Heart right ventricle (tissue), 16 donors: ENCODE measurements around the gene OR12D2. TPM values are rescaled to one million over a fixed set of nuclear protein-coding genes. Genes with fewer than 3 reads are reported as not detected.
"Not testable (repeated sequence)": the region's sequence is repeated elsewhere in the genome, so short reads cannot be mapped to it uniquely, and the experiment has no call there.

ENCODE experiments used
- ATAC-seq, 8 donors: fragments of 200-7000 bp; cut with Tn5 transposase; one replicate each; pipeline ENCODE4 v1.9.1; 2020; ENCODE audit warnings: mild to moderate bottlenecking in 8 of 8, moderate library complexity in 8 of 8, moderate number of reproducible peaks in 1 of 8
- DNase-seq, 2 donors: peaks; one replicate each; pipeline ENCODE4 v3.0.0-alpha.2; 2020
- H3K27ac ChIP-seq, 10 donors: fragments of 200-600 bp; sonication (generic) in 2 of 10; one replicate each; pipeline versions ENCODE4 v1.5.0 to v1.8.0; 2020 to 2022; ENCODE audit warnings: mild to moderate bottlenecking in 3 of 10
- H3K27me3 ChIP-seq, 7 donors: fragments of 200-600 bp; one replicate each; pipeline ENCODE4 v1.8.0; 2021 to 2022; ENCODE audit warnings: mild to moderate bottlenecking in 2 of 7
- H3K36me3 ChIP-seq, 9 donors: fragments of 200-600 bp; sonication (generic) in 1 of 9; one replicate each; pipeline versions ENCODE4 v1.5.0 to v1.8.0; 2020 to 2022; ENCODE audit warnings: mild to moderate bottlenecking in 2 of 9
- H3K4me1 ChIP-seq, 9 donors: fragments of 200-600 bp; sonication (generic) in 1 of 9; one replicate each; pipeline versions ENCODE4 v1.5.0 to v1.8.0; 2020 to 2022; ENCODE audit warnings: mild to moderate bottlenecking in 4 of 9
- H3K4me3 ChIP-seq, 10 donors: fragments of 200-600 bp; sonication (generic) in 2 of 10; one replicate each; pipeline versions ENCODE4 v1.5.0 to v1.8.0; 2020 to 2022; ENCODE audit warnings: mild to moderate bottlenecking in 7 of 10, moderate library complexity in 2 of 10
- H3K9me3 ChIP-seq, 11 donors: fragments of 200-600 bp in 10 of 11; sonication (generic) in 2 of 11; one replicate each; pipeline versions ENCODE4 v1.5.0 to v1.8.0; 2013 to 2022; ENCODE audit warnings: mild to moderate bottlenecking in 2 of 11, control low read depth in 1 of 11, moderate library complexity in 1 of 11
- WGBS, 2 donors: extraction: QIAGEN DNeasy Blood & Tissue Kit; methylation state at CpG; one replicate each; pipeline ENCODE4 v1.1.7; 2013; ENCODE audit warnings: inconsistent platforms in 1 of 2; 5-methylcytosine and 5-hydroxymethylcytosine counted together
- intact Hi-C, 10 donors: fragments of 100-400 bp; cut with DNase I; formaldehyde crosslinking; loops; one replicate each; pipeline versions ENCODE4 v1.11.1 to v1.14.2; 2022
- long read RNA-seq, 3 donors: library from polyadenylated mRNA; unstranded; transcript quantifications; one replicate each; pipeline ENCODE4 v2.0.0, GENCODE V29; 2020 to 2021
- polyA plus RNA-seq, 2 donors: library from polyadenylated mRNA; stranded (reverse); fragments of 200-250 nt; gene quantifications; one replicate each; pipeline ENCODE4 v1.2.3, GENCODE V29; 2013
- total RNA-seq, 10 donors: library from RNA; stranded (reverse); fragmentation: NEBNext Ultra II Directional in 3 of 10; extraction: Animal tissue kit (Norgen Biotek cat#: 25700) in 3 of 10; gene quantifications; one replicate each; pipeline versions ENCODE4 v1.2.1 to v1.2.4, GENCODE V29; 2021 to 2023
- TF ChIP-seq, protein P1 (sequence below), 9 donors: fragments of 200-600 bp; sonication (generic) in 2 of 9; IDR thresholded peaks; one replicate each; pipeline versions ENCODE4 v1.5.0 to v1.8.0; 2021 to 2022; ENCODE audit warnings: antibody characterized with exemption in 9 of 9, mild to moderate bottlenecking in 5 of 9, moderate library complexity in 1 of 9
- donor health status: Arrhythmogenic right ventricular cardiomyopathy.
- donor health status: ischemic (EF 13 %, LVEDD 7.1; RV severe dilation, severe dysfunction).
- donor health status: healthy with polysubstance abuse.
- donor health status: DM: no; HTN: yes; CAD: no.
- donor health status: DM: no; HTN: no; CAD: no.
- donor health status: ischemic (EF 25% LVEDD 6.9; RV normal size, moderate dysfunction).
- donor health status: ischemic (EF 25% LVEDD 5.7; RV mildly dilated, moderate dysfunction).
- donor health status: healthy.
- donor health status: DM: yes; HTN: yes; CAD: no.
- donor health status: Ischemic cardiomyopathy.
- donor health status: ischemic (EF 35%, LVEDD 5.7; RV mildly dilated, moderate dysfunction).
- donor health status: nonischemic (EF 11% LVEDD 7.7; RV severe dilation, severe dysfunction).
- donor health status: DM: yes; HTN: yes; CAD: no.
- donor health status: PGD.
- donor health status: ischemic (EF 29% LVEDD 5.4; RV normal size, mild dysfunction).
- donor health status: nonischemic (EF 23%, LVEDD 6.1; RV moderate dilation, normal function).

Gene OR12D2, protein sequence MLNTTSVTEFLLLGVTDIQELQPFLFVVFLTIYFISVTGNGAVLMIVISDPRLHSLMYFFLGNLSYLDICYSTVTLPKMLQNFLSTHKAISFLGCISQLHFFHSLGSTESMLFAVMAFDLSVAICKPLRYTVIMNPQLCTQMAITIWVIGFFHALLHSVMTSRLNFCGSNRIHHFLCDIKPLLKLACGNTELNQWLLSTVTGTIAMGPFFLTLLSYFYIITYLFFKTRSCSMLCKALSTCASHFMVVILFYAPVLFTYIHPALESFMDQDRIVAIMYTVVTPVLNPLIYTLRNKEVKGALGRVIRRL
- total RNA-seq, result not detected
- polyA plus RNA-seq, result not detected
- long read RNA-seq, donor 1, result 0 reads
- long read RNA-seq, donor 2, result 0 reads
- long read RNA-seq, donor 3, result 0 reads

DNA sequence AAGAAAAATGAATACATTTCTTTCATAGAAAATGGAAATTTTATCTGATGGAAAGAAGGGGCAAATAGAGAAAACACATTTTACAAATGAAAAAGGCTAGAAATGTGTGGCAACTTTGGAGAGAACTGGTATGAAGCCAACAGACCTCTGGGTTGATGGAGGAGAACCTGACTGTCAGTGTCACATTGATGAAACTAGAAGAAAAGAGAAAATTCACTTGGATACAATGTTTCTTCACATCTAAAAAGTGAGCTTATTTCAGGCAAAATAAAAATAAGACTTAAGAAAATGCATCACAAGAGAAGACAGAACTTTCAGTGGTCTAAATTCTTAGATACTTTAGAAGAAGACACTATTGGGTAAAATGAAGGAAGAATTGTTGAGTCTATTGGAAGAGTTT lies at the start of gene OR12D2:
TSS of gene OR12D2 (plus strand) at position 301 of the 400 bp plus-strand sequence. CDS start 1,069 bp downstream, outside the sequence.
- TF ChIP-seq, protein P1, sequence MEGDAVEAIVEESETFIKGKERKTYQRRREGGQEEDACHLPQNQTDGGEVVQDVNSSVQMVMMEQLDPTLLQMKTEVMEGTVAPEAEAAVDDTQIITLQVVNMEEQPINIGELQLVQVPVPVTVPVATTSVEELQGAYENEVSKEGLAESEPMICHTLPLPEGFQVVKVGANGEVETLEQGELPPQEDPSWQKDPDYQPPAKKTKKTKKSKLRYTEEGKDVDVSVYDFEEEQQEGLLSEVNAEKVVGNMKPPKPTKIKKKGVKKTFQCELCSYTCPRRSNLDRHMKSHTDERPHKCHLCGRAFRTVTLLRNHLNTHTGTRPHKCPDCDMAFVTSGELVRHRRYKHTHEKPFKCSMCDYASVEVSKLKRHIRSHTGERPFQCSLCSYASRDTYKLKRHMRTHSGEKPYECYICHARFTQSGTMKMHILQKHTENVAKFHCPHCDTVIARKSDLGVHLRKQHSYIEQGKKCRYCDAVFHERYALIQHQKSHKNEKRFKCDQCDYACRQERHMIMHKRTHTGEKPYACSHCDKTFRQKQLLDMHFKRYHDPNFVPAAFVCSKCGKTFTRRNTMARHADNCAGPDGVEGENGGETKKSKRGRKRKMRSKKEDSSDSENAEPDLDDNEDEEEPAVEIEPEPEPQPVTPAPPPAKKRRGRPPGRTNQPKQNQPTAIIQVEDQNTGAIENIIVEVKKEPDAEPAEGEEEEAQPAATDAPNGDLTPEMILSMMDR (IDR thresholded peaks at IDR 0.05), result no peak
- ATAC-seq (no peak), DNase-seq (no peak)
- H3K9me3 ChIP-seq, result no peaks in the 10 kb centered on the region
- H3K27me3 ChIP-seq, result peaks cover 0 to 16% (median 0%) of the 10 kb centered on the region in 7 donors
- H3K4me3 ChIP-seq, result no peak within 1 kb of the TSS
- no peaks in the 10 kb centered on the region for H3K36me3 ChIP-seq
- intact Hi-C loops, result no loop called here
- H3K27ac ChIP-seq, result no peak within 1 kb of the TSS
- no peaks in the 10 kb centered on the region for H3K4me1 ChIP-seq

DNA sequence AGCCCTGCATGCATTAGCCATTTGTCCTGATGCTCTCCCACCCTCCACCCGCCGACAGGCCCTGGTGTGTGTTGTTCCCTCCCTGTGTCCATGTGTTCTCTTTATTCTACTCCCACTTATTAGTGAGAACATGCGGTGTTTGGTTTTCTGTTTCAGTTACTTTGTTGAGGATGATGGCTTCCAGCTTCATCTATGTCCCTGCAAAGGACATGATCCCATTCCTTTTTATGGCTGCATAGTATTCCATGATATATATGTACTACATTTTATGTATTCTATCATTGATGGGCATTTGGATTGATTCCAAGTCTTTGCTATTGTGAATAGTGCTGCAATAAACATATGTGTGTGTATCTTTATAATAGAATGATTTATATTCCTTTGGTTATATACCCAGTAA lies 46.1 kb upstream of the OR12D2 start:
- ATAC-seq, H3K4me3 ChIP-seq, H3K36me3 ChIP-seq, H3K27me3 ChIP-seq, intact Hi-C loops, H3K4me1 ChIP-seq, H3K27ac ChIP-seq, DNase-seq: not testable (repeated sequence)
- 88 to 92% methylated on average over 3 of the region's 3 CpGs for WGBS, 2 donors
- peaks cover 0 to 33% (median 7%) of the 10 kb centered on the region in 11 donors for H3K9me3 ChIP-seq

DNA sequence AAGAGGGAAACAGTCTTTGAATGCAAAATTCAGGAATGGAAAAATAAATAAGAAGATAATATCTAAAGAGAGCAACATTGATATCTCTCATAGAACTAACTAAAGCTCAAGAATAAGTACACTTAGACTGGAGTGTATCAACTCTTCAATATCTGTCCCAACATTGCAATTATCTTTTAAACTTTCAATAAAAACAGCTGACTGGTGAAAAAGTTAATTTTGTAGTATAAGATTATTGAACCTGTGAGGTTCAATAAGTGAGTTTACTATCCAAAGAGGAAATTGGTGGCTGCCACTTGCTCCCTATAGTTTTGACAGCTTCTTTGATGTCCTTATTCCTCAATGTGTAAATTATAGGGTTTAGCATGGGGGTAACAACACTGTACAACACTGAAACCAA lies 40.5 kb upstream of the OR12D2 start:
- no peaks in the 10 kb centered on the region for H3K4me1 ChIP-seq
- no peaks in the 10 kb centered on the region for H3K36me3 ChIP-seq
- no peak overlapping the region for H3K4me3 ChIP-seq
- intact Hi-C loops, result no loop called here
- H3K9me3 ChIP-seq, result peaks cover 0 to 24% (median 7%) of the 10 kb centered on the region in 11 donors
- TF ChIP-seq, protein P1 (IDR thresholded peaks at IDR 0.05), result no peak
- ATAC-seq (no peak), DNase-seq (no peak)
- peaks cover 0 to 10% (median 0%) of the 10 kb centered on the region in 7 donors for H3K27me3 ChIP-seq
- no peak overlapping the region for H3K27ac ChIP-seq

DNA sequence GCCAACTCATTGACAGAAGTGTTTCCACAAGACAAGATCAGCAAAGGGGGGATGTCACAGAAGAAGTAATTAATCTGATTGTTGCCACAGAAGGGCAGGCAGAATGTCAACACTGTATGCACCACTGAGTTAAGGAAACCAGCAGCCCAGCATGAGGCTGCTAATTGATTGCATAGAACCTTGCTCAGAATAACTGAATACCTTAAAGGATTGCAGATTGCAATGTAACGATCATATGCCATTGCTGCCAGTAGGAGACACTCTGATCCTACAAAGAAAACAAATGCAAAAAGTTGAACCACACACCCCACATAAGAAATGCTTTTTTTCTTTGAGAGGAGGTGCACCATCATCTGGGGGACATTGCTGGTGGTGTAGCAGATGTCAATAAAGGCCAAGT lies 39.8 kb upstream of the OR12D2 start:
- 37 to 38% methylated on average over 1 of the region's 1 CpG for WGBS, 2 donors
- no peak for ATAC-seq
- intact Hi-C loops, result no loop called here

More for the DNA sequence above, 39.8 kb upstream of the OR12D2 start:
- Histone ChIP-seq H3K27ac (no peak overlapping the region), H3K36me3 (no peaks in the 10 kb centered on the region), H3K4me3 (no peak overlapping the region), H3K9me3 (peaks cover 0 to 17% (median 3%) of the 10 kb centered on the region in 11 donors), H3K27me3 (peaks cover 0 to 16% (median 0%) of the 10 kb centered on the region in 7 donors), H3K4me1 (no peaks in the 10 kb centered on the region)
- TF ChIP-seq, protein P1 (IDR thresholded peaks at IDR 0.05), result no peak
- DNase-seq, result no peak
